GM12878 (cell line): ENCODE results near the gene TMEM109. TPM values are rescaled to one million over a fixed set of nuclear protein-coding genes. Genes with fewer than 3 reads are reported as not detected.

Experiments
- EED ChIP-seq: sonication (generic); IDR thresholded peaks from 2 replicates; pipeline ENCODE4 v1.6.1; 2016; ENCODE audit warnings: antibody characterized with exemption, low read depth
- HDGF ChIP-seq: fragments of 450-650 bp; IDR thresholded peaks from 2 replicates; pipeline ENCODE4 v1.6.1; 2016; ENCODE audit warnings: antibody characterized with exemption
- HSF1 ChIP-seq: fragments of 150-350 bp; IDR thresholded peaks from 2 replicates; pipeline ENCODE4 v1.6.1; 2014; ENCODE audit warnings: mild to moderate bottlenecking, low read depth, low read length
- MYC ChIP-seq: IDR thresholded peaks from 2 replicates; pipeline ENCODE4 v1.6.1; 2011; ENCODE audit warnings: mild to moderate bottlenecking, low read length, moderate library complexity, inconsistent platforms; ENCODE audit not compliant: insufficient read depth, insufficient replicate concordance, insufficient read length, severe bottlenecking
- POU2F2 ChIP-seq: IDR thresholded peaks from 3 replicates; pipeline ENCODE4 v1.6.1; 2011; ENCODE audit warnings: low read depth, mild to moderate bottlenecking, low read length, borderline replicate concordance
- SREBF2 ChIP-seq: IDR thresholded peaks from 2 replicates; pipeline ENCODE4 v1.6.1; 2012; ENCODE audit warnings: mild to moderate bottlenecking, low read length
- SRF ChIP-seq, 2 experiments: IDR thresholded peaks; 2 replicates each; pipeline ENCODE4 v1.6.1; 2011; ENCODE audit warnings: low read depth in 2 of 2, low read length in 2 of 2, mild to moderate bottlenecking in 1 of 2, moderate library complexity in 1 of 2
- YBX1 ChIP-seq: fragments of 450-650 bp; IDR thresholded peaks from 2 replicates; pipeline ENCODE4 v1.6.1; 2016; ENCODE audit warnings: antibody characterized with exemption
- ZBED1 ChIP-seq: IDR thresholded peaks from 2 replicates; pipeline ENCODE4 v1.6.1; 2016; ENCODE audit warnings: borderline replicate concordance
- ZNF687 ChIP-seq: fragments of 450-650 bp; IDR thresholded peaks from 2 replicates; pipeline ENCODE4 v1.6.1; 2017; ENCODE audit warnings: mild to moderate bottlenecking, moderate library complexity
- polyA plus RNA-seq, 11 experiments: library from polyadenylated mRNA; depleted of rRNA in 4 of 11; unstranded in 6 of 11; stranded (reverse) in 5 of 11; fragments of >200 nt; fragmentation: Nextera tagmentation in 4 of 11; fragmentation: Illumina TruSeq in 1 of 11; extraction: Ambion mirVana in 4 of 11; extraction: Trizol in 1 of 11; gene quantifications; 1 replicate in 1 of 11; 2 replicates in 10 of 11; pipeline versions ENCODE4 v1.2.1 to v1.2.3, GENCODE V29; 2011 to 2016; ENCODE audit warnings: inconsistent platforms in 2 of 11, missing spikeins in 2 of 11, low read depth in 1 of 11
- total RNA-seq, 4 experiments: library from RNA; depleted of rRNA in 3 of 4; stranded (reverse); fragments of >200 nt in 3 of 4; fragmentation: Illumina TruSeq in 1 of 4; extraction: Trizol in 1 of 4; gene quantifications; 2 replicates each; pipeline versions ENCODE4 v1.2.1 to v1.2.3, GENCODE V29; 2013 to 2021

Gene TMEM109
- total and polyA plus RNA-seq, 10 of the 15 experiments (the other 5 are each of a cell fraction or from before 2014, with no cell fraction given), result 21.9 to 199 (median 85.2) TPM

- no peak for TF ChIP-seq ZNF687
- peak in 1 of 2 experiments; percentile 75; a peak in 1 of 4 replicates for TF ChIP-seq SRF (IDR thresholded peaks at IDR 0.05; ENCODE audit: low read depth in 2 of 2, low read length in 2 of 2)
- no peak for TF ChIP-seq ZBED1
- TF ChIP-seq SREBF2, result no peak
- no peak for TF ChIP-seq MYC
- TF ChIP-seq POU2F2, result no peak
- no peak for TF ChIP-seq HSF1
- no peak for TF ChIP-seq HDGF
- peak; percentile 91 for TF ChIP-seq EED
- no peak for TF ChIP-seq YBX1
These were observed 3.1 kb upstream of the TMEM109 start (continued) for GRCh38 chr11:60910711-60911380.
